ENCODE results near the gene EPO. TPM values are rescaled to one million over a fixed set of nuclear protein-coding genes. Genes with fewer than 3 reads are reported as not detected.

The EPO gene
- total and polyA plus RNA-seq, 2 of the 8 experiments (the other 6 are each of a cell fraction or from before 2014, with no cell fraction given), result 0.42 to 0.95 TPM

GRCh38 chr7:100677308-100678267 lies 42.7 kb upstream of the EPO start:
- no peaks in the 10 kb centered on the region for H3K9me3 ChIP-seq (ENCODE audit: insufficient read depth in 2 of 2, low read depth in 1 of 2, low read length in 1 of 2)
- H3K14ac ChIP-seq (ENCODE audit: insufficient read length), result no peak overlapping the region
- ChIA-PET POLR2A (ENCODE audit: partially characterized antibody) (interaction anchor here (0.6 to 10.3 kb wide), 25 partner anchors 12 to 197 kb away, joined by 3 to 257 read pairs (median 4); partner anchors contain the start of genes ACTL6B, EPO, FBXO24 and GIGYF1), CTCF (ENCODE audit: partially characterized antibody) (interaction anchor here (1.0 to 20.7 kb wide), 8 partner anchors 9 to 64 kb away, joined by 3 to 254 read pairs (median 6); partner anchors contain the start of genes GIGYF1 and POP7)
- no peak overlapping the region for H3K56ac ChIP-seq (replicated peaks; ENCODE audit: insufficient read length, low read depth, low read length)
- no peak overlapping the region for H3K18ac ChIP-seq (ENCODE audit: extremely low read depth, low read length)
- peaks cover 13 to 31% of the 10 kb centered on the region in 2 experiments for H4K20me1 ChIP-seq (replicated peaks in 1 of 2; ENCODE audit: control insufficient read depth in 1 of 2, insufficient read depth in 2 of 2, low read length in 2 of 2)
- H2AK5ac ChIP-seq (ENCODE audit: low read depth, low read length), result no peak overlapping the region
- H3K27ac ChIP-seq (ENCODE audit: low read depth, low read length), result no peak overlapping the region
- H3K4me3 ChIP-seq (ENCODE audit: extremely low read depth in 1 of 4, insufficient read depth in 2 of 4, low read depth in 3 of 4, low read length in 4 of 4), result no peak overlapping the region
- H2BK15ac ChIP-seq (ENCODE audit: low read length), result no peak overlapping the region
- no peak overlapping the region for H3K4ac ChIP-seq (replicated peaks; ENCODE audit: insufficient read length, low read depth, low read length)
- H4K91ac ChIP-seq (replicated peaks; ENCODE audit: insufficient read length, low read length), result no peak overlapping the region
- H2BK12ac ChIP-seq (ENCODE audit: low read depth, low read length), result no peak overlapping the region
- no peak overlapping the region for H3K4me2 ChIP-seq (ENCODE audit: insufficient read depth in 1 of 2, low read depth in 2 of 2, low read length in 2 of 2)
- peak overlapping the region; percentile 75 for H4K8ac ChIP-seq (ENCODE audit: extremely low read depth, insufficient read depth, low read length)
- peaks cover 3% of the 10 kb centered on the region for H3K79me1 ChIP-seq (ENCODE audit: low read depth, low read length)
- H3K27me3 ChIP-seq (replicated peaks in 1 of 4; ENCODE audit: control insufficient read depth in 3 of 4, extremely low read depth in 1 of 4, insufficient read depth in 3 of 4, low read length in 3 of 4), result peaks cover 0 to 2% (median 1%) of the 10 kb centered on the region in 4 experiments; a peak in 3 of 7 replicates
- peaks cover 9 to 59% (median 30%) of the 10 kb centered on the region in 4 experiments; a peak in 7 of 8 replicates for H3K36me3 ChIP-seq (ENCODE audit: control insufficient read depth in 2 of 4, insufficient read depth in 4 of 4, low read length in 3 of 4)
- no peak overlapping the region for H2BK20ac ChIP-seq (ENCODE audit: low read length)
- 93% methylated on average over 36 of the region's 36 CpGs; no CpG with 5 or more reads in 1 of the 2 experiments for WGBS, 2 experiments (ENCODE audit: extremely low coverage in 1 of 2, insufficient coverage in 1 of 2, insufficient read length in 1 of 2, insufficient replicate concordance in 2 of 2, low coverage in 1 of 2, low lambda C conversion rate in 2 of 2, missing lambda C conversion rate in 1 of 2)
- DNase-seq (ENCODE audit: low read depth in 1 of 2, low spot score in 2 of 2) (no peak), FAIRE-seq (no peak)
- no peak overlapping the region for H4K5ac ChIP-seq (ENCODE audit: insufficient read length, low read depth, low read length)
- peaks cover 0 to 7% (median 4%) of the 10 kb centered on the region in 4 experiments; a peak in 6 of 7 replicates for H3K4me1 ChIP-seq (replicated peaks in 1 of 4; ENCODE audit: control insufficient read depth in 3 of 4, insufficient read depth in 4 of 4, low read length in 3 of 4)
- no peak overlapping the region for H3K23ac ChIP-seq (ENCODE audit: insufficient read length)
- no peak overlapping the region for H2BK120ac ChIP-seq (replicated peaks; ENCODE audit: low read depth, low read length)
- no peaks in the 10 kb centered on the region for H3K79me2 ChIP-seq (ENCODE audit: control insufficient read depth in 1 of 2, insufficient read depth in 2 of 2, low read length in 2 of 2)
- H3K23me2 ChIP-seq (ENCODE audit: low read depth, low read length), result peaks cover 11% of the 10 kb centered on the region; the same call in 1 of the 2 replicates
- peak overlapping the region; percentile 24 for H2BK5ac ChIP-seq (ENCODE audit: low read depth, low read length)
- no peak overlapping the region for H3K9ac ChIP-seq (replicated peaks in 1 of 4; ENCODE audit: extremely low read depth in 1 of 4, low read depth in 3 of 4, low read length in 3 of 4)
- no peak overlapping the region for H2AFZ ChIP-seq (ENCODE audit: low read length)
- no peak for TF ChIP-seq PHF8 (conservative IDR thresholded peaks at IDR 0.05; ENCODE audit: low read depth, low read length)
- no peak for TF ChIP-seq EP300 (IDR thresholded peaks at IDR 0.05; ENCODE audit: borderline replicate concordance in 1 of 2, low read depth in 2 of 2, low read length in 2 of 2)
- TF ChIP-seq CBX8 (IDR thresholded peaks at IDR 0.05; ENCODE audit: borderline replicate concordance, low read depth, low read length), result no peak
- TF ChIP-seq POLR2A (IDR thresholded peaks at IDR 0.05; ENCODE audit: control extremely low read depth in 1 of 2, low read depth in 2 of 2, low read length in 2 of 2), result peak in 1 of 2 experiments; percentile 8; a peak in 1 of 3 replicates
- TF ChIP-seq ASH2L (IDR thresholded peaks at IDR 0.05; ENCODE audit: low read length), result no peak
- no peak for TF ChIP-seq SAP30 (IDR thresholded peaks at IDR 0.05; ENCODE audit: insufficient read depth, insufficient replicate concordance, low read length)
- no peak for TF ChIP-seq NANOG (IDR thresholded peaks at IDR 0.05; ENCODE audit: insufficient read depth, low read depth, low read length, poor library complexity, severe bottlenecking)
- TF ChIP-seq POU5F1 (IDR thresholded peaks at IDR 0.05; ENCODE audit: low read depth, low read length), result no peak
- TF ChIP-seq KDM4A (IDR thresholded peaks at IDR 0.05; ENCODE audit: low read depth, low read length, severe bottlenecking), result no peak
- no peak for TF ChIP-seq YY1 (IDR thresholded peaks at IDR 0.05; ENCODE audit: low read depth, low read length)
- no peak for TF ChIP-seq BACH1 (IDR thresholded peaks at IDR 0.05; ENCODE audit: low read length)

Data from H1 (cell line).